ENCODE data around the gene RBMS1. TPM values are rescaled to one million over a fixed set of nuclear protein-coding genes. Genes with fewer than 3 reads are reported as not detected.
A peak's percentile ranks its signal among the peaks of the same experiment; 100 is the strongest.

Gene RBMS1
- total and polyA plus RNA-seq, 4 donors = 7.9 to 23.5 (median 15.5) TPM

- DNase-seq (ENCODE audit: low spot score) = no peak
- H3K4me3 ChIP-seq (ENCODE audit: low read depth in 1 of 3, low read length in 3 of 3) = no peak overlapping the region
- H3K27ac ChIP-seq (ENCODE audit: low read depth in 1 of 2, low read length in 2 of 2) = no peak overlapping the region
- H3K9ac ChIP-seq (ENCODE audit: low read depth in 1 of 2, low read length in 2 of 2) = no peak overlapping the region
- 69% methylated on average over 1 of the region's 1 CpG for WGBS
- H3K4me1 ChIP-seq (ENCODE audit: control insufficient read depth in 4 of 4, insufficient read depth in 4 of 4, low read length in 3 of 4) = peaks cover 0 to 8% (median 7%) of the 10 kb centered on the region in 4 donors
- H3K36me3 ChIP-seq (ENCODE audit: control insufficient read depth in 4 of 4, insufficient read depth in 3 of 4, low read depth in 1 of 4, low read length in 3 of 4) = no peaks in the 10 kb centered on the region
- TF ChIP-seq ZBTB33 (IDR thresholded peaks at IDR 0.05) (no peak), MAX (IDR thresholded peaks at IDR 0.05) (no peak), YY1 (IDR thresholded peaks at IDR 0.05) (no peak), ATF3 (IDR thresholded peaks at IDR 0.05) (no peak), NR2F2 (IDR thresholded peaks at IDR 0.05) (no peak), REST (IDR thresholded peaks at IDR 0.05) (no peak), RAD21 (IDR thresholded peaks at IDR 0.05) (no peak), TAF1 (conservative IDR thresholded peaks at IDR 0.05) (no peak), EGR1 (IDR thresholded peaks at IDR 0.05; ENCODE audit: low read depth in 2 of 2) (no peak), JUND (IDR thresholded peaks at IDR 0.05) (no peak), FOXA1 (IDR thresholded peaks at IDR 0.05) (no peak), HNF4A (conservative IDR thresholded peaks at IDR 0.05) (no peak), RXRA (IDR thresholded peaks at IDR 0.05) (no peak), FOXA2 (IDR thresholded peaks at IDR 0.05) (no peak)
- H3K27me3 ChIP-seq (ENCODE audit: control insufficient read depth in 4 of 4, insufficient read depth in 4 of 4, low read length in 3 of 4) = no peaks in the 10 kb centered on the region
- no peaks in the 10 kb centered on the region for H3K9me3 ChIP-seq (ENCODE audit: control insufficient read depth in 4 of 4, low read length in 3 of 4)
Observed at GRCh38 chr2:160252900-160253299, 240.7 kb downstream of the RBMS1 start.

- Histone ChIP-seq H3K27ac (ENCODE audit: low read depth in 1 of 2, low read length in 2 of 2) (no peak overlapping the region), H3K9ac (ENCODE audit: low read depth in 1 of 2, low read length in 2 of 2) (no peak overlapping the region), H3K4me1 (ENCODE audit: control insufficient read depth in 4 of 4, insufficient read depth in 4 of 4, low read length in 3 of 4) (peaks cover 0 to 8% (median 7%) of the 10 kb centered on the region in 4 donors), H3K36me3 (ENCODE audit: control insufficient read depth in 4 of 4, insufficient read depth in 3 of 4, low read depth in 1 of 4, low read length in 3 of 4) (no peaks in the 10 kb centered on the region), H3K27me3 (ENCODE audit: control insufficient read depth in 4 of 4, insufficient read depth in 4 of 4, low read length in 3 of 4) (no peaks in the 10 kb centered on the region), H3K4me3 (ENCODE audit: low read depth in 1 of 3, low read length in 3 of 3) (no peak overlapping the region), H3K9me3 (ENCODE audit: control insufficient read depth in 4 of 4, low read length in 3 of 4) (no peaks in the 10 kb centered on the region)
- DNase-seq (ENCODE audit: low spot score) = no peak
- 5% methylated on average over 1 of the region's 1 CpG for WGBS
- TF ChIP-seq RAD21 (IDR thresholded peaks at IDR 0.05) (peak; percentile 81 to 87), CTCF (IDR thresholded peaks at IDR 0.05; ENCODE audit: low read depth, low read length, missing input control) (peak; percentile 80), NR2F2 (IDR thresholded peaks at IDR 0.05) (no peak), YY1 (IDR thresholded peaks at IDR 0.05) (peak; percentile 18)
Observed at GRCh38 chr2:160252278-160252887, 241.2 kb downstream of the RBMS1 start.
